ENCODE data around the gene OST4.

- TF ChIP-seq EZH2 (IDR thresholded peaks at IDR 0.05; ENCODE audit: borderline replicate concordance, low read length): no peak
- no peak for TF ChIP-seq CTCF (IDR thresholded peaks at IDR 0.05; ENCODE audit: low read length)
Observed at GRCh38 chr2:27053776-27054175, 17.7 kb downstream of the OST4 start.

Measured in OCI-LY1 (cell line).